ENCODE measurements around the gene UNC5B.
A peak's percentile ranks its signal among the peaks of the same experiment; 100 is the strongest.

Gene UNC5B

DNA sequence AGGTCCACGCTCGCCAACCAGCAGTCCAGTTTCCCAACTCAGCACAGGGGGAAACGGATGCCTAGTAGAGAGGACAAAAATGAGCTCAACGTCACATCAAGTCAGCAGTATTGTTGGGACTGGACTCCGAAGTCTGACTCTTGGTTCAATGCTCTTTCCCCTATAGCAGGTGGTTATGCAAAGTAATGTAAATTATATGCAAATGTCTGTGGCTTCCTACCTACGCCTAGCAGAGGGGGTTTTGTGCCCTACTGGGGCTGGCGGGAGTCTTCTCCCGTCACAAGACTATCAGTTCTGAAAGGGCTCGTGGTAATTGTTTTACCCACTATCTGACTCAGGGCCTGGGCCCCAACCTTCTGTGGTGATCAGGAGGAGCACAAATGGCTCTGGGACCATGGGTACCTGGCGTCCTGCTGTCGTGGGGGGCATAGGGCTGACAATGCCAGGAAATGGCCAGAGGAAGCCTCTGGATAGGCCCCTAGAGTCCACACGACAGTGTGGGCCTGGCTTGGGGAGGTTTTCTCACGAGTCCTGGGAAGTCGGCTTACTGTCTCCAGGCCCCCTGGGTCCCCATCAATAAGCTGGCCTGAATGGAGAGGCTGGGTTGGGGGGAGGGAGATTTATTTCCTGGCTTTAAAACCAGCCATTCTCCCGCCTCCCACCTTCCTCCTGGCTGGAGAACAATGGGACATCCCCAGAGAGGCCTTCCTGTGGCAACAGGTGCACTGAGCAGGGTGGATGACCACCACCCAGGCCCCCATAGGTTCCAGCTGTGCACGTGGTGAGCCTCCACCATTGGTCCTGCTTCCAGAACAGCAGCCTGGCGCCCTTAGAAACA is 41.8 kb downstream of the UNC5B start:
- no peak for DNase-seq (ENCODE audit: low read depth, low spot score)

DNA sequence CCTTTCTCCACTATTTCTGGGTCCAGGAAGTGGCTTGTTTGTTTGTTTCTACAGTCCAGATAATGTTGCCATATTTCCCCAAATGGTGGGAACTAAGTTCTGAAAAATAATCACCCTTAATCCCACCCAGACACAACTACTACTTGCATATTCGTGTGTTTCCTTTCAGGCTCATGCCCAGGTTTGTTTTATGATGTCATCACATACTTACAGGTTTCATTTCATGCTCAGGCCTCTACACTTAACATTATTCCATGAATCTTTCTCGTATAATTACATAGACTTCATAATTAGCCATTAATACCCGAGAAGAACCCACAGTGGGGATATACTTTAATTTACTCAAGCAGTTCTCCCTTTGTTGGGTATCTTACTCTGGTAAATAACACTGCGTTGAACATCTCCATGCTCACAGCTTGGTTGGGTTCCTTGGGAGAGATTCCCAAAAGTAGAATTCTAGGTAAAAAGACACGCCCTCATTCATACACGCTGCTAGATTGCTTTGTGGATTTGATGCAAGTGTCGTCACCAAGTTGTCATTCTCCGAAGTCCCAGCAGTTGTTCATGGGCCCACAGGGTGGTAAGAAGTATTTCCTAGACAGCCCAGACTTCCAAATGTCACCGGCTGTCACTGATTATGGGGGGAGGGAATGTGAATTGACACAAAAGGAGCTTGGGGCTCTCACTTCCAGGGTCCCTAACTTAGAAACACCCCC is 42.6 kb downstream of the UNC5B start:
- DNase-seq (ENCODE audit: low read depth, low spot score), result no peak

DNA sequence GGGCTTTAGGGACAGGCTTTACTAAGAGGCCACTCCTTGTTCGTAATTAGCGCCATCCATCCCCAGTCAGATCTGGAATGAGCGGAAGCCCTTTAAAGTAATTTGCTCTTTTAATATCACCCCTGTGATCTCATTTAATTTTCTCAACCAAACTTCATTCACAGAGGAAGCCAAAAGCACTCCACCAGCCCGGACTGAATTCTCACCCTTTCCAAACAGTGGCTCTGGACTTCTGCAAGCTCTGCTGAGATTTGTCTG is 43.1 kb downstream of the UNC5B start:
- no peak for DNase-seq (ENCODE audit: low read depth, low spot score)

DNA sequence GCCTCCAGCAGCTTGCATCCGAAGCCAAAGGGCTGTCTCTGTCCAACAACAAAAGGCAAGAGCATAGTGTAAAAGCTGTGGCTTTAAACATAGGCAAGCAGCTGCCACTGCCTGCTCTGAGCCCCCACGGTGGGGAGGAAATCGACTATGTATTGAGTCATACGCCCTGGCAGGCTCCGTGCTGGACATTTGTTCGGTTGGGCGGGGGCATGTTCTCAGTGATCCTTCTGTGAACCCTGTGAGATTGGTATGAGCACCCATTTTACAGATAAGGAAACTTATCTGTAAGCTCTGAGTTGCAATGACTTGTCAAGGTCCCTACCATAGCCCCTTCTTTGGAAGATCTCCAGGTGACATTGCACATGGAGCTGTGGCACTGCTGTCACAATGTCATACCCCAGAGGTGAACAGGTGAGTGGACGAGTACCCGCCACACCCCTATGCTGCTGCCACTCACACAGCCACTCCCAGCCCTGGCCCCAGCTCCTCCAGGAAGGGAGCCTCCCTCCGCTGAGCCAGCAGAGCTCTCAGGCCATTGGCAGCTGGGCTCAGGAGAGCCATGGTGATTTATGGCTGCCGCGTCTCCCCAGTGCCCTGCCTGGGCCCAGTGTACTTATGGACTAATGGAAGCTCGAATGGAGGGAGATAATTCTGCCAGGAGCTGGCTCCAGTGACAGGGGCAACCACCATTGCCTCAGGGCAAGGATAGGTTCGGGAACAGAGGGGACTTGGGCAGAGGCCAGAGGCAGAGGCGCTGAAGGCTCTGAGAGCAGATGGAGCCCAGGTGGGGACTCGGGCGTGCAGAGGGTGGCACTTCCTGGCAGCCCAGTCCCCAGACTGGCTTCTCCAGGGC is 43.7 kb downstream of the UNC5B start:
- no peak for DNase-seq (ENCODE audit: low read depth, low spot score)

DNA sequence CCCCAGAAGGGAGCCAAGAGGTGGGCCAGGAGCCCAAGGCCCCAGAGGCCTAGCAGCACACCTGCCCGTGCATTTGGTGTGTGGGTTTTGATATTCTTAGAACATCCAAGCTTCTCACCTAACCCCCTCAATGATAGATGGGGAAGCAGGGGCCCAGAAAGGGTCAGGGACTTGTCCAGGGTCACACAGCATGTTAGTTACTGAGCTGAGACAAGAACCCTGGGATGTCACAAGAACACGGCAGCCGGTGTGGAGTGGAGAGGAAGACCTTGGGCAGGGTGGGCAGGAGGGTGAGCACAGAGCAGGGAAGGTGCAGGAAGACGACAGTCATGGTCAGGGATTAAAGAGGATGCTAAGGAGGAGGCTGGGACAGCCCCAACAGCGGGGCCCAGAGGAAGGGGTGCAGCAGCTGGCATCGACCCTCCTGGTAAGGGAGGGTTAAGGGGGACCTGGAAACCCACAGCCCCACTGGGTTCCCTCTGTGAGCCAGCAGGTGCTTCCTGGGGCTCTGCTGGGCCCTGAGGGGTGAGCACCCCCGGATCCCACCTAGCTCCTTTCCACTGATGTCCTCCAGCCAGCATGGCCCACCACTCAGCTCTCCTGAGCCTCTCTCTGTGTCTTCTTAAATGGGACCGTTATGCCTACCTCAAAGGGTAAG is 44.4 kb downstream of the UNC5B start:
- no peak for DNase-seq (ENCODE audit: low read depth, low spot score)

DNA sequence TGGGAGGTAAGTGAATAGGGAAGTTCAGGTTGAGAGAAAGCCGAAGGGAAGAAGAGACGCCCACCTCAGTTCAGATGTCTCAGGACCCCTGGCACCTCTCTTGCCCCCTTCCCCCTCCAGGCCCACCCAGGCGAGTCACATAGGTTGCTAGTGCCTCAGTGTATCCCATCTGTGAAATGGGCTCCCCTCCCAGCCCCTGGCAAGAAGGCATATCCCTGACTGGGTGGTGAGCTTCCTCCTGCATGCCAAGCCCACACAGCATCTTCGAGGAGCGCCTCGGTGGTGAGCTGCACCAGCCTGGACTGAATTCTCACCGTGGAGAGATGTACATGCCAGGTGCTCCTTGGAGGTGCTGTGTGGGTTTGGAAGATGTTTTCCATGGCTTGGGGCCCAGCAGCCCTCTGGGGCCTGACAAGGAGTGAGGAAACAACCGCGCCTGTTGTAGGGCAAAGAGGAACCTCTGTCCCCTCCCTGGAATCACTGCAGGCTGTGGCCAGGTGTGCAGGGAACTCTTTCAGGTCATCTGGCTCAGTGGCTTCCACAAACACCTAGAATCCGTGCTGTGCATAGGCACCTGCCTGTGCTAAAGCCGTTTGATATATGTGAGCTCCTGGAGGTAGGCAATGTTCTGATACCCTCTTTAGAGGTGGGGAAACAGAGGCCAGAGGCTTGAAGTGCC is 45.1 kb downstream of the UNC5B start:
- no peak for DNase-seq (ENCODE audit: low read depth, low spot score)

DNA sequence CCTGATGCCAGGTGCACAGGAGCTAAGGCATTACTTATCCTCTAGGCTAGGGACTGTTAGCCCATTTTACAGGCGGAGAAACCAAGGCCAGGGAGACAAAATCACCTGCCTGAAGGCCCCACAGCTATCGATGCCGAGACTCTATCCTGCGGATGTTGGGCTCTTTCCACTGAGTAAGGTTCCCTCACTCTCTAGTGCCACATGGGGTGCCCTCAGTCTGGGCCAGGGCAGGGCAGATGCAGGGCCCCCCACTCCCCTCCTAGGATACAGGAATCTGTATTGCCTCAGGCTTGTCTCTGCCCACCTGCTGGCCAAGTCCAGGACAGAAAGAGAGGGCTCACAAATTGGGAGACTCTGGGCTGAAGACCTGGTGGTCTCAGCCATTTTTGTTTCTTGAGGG is 45.7 kb downstream of the UNC5B start:
- no peak for DNase-seq (ENCODE audit: low read depth, low spot score)

DNA sequence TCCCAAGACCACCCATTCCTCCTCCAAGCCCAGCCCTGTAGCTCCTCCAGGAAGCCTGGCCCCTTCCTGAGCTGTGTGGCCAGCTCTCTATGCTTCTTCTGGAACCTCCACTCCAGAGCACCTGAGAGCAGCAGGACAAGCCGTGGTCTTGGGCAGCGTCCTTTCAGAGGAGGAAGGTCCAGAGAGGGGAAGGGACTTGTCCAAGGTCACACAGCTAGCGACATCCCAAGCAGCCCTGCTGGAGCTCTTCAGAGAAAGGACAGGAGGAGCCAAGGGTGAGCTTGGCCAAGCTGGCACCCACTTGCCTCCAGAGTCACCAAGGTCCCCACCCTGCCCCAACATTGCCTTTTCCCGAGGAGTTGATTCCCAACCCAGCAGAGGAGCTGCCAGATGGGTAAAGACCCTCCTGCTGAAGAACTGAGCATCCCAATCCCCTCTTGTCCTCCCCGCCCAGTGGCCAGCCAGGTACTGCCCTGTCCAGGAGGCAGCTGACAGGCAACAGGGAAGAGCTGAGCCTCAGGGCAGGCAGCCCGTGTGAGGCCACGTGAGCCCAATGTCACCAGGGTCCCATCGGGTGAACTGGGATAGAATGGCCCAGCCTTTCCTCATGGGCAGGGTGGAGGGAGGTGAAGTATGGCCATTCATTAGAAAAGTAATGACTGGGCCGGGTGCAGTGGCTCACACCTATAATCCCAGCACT is 46.2 kb downstream of the UNC5B start:
- no peak for DNase-seq (ENCODE audit: low read depth, low spot score)

DNA sequence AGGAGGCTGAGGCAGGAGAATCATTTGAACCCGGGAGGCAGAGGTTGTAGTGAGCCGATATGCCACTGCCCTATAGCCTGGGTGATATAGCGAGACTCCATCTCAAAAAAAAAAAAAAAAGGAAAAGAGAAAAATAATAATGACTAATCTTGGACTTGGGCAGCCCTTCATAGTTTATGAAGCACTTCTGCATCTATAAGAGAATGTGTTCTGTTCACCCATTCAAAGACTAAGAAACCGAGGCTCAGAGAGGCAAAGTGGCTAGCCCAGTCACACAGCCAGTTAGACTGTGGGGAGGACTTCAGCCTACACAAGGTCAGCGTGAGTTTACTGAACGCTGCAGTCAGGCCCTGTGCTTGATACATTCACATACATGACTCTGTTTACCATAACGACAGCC is 46.9 kb downstream of the UNC5B start:
- no peak for DNase-seq (ENCODE audit: low read depth, low spot score)

DNA sequence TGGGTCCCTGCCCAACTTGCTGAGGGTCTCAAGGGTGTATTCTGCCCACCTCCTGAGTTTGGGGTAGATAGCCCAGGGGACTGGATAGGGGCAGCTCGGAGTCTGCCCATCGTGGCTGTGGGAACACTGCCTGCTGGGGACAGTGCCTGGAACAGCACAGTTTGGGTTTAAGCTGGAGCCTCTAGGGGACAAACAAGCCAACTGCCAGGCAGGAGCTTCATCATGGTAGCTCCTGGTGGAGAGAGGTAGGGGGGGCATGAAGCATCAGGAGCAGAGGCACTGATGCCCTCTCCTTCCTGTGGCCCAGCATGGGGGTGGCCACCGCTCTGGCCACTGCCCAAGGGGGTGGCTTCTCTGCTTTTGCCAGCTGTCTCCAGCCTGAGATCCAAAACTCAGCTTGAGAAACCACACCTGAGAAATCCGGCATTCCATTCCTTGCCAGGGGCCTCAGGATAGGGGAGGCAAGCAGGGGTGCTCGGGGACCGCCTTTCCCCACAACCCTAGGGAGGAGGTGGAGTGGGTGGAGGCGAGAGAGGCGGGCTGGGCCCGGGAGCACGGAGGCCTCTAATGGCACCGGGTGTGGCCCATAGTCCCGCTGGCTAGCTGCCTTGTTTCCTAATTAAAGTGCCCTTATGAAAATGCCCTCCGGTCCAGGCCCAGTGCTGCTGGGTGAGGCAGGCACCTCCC is 47.6 kb downstream of the UNC5B start:
- DNase-seq (ENCODE audit: low read depth, low spot score), result no peak

DNA sequence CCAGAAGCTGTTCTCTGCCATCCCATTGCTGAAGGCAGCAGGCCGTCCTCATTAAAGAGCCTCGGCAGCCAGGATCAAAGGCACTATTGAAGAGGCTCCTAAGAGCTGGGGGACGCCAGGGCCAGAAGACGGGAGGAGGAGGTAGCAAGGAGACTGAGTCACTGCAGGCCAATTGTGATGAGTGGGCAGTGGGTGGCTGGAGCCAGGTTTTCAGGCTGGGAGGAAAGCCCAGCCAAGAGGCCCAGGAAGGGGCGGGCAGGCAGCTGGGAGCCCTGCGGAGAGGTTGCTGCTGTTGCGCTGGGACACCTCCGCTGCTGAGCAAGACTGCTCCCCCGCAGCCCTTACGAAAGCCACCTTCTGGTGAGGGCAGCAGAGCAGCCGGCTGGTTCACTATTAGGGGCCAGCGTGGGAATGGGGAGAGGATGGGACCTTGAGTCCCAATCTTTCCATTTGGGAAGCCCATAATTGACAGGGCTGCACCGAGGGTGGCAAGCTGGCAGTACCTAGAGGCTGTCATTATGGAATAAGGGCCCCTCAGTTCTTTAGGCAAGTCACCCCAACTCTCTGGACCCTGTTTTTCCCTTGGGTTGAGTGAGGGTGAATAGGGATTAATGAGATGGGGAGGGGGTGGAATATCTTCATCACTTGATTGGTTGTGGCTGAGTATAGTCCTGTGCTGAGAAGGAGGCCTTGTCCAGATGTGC is 48.4 kb downstream of the UNC5B start:
- DNase-seq (ENCODE audit: low read depth, low spot score), result peak; percentile 73

DNA sequence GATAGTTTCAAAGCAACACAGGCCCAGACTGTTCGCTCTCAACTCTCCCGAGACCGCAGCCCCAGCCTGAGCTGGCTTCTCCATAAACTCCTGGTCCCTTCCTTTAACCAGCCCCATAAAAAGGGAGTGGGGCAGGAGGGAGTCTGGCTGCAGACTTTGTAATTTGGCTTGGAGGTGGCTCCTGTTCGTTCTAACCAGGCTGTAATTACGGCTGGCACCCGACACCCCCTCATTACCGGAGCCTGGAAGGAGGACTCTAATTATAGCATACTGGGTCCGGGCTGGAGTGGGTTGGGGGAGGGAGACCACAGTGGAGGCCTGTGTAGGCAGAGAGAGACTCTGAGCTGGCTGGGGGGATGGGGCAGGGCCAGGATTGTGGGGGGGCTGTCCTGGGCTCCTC is 49.7 kb downstream of the UNC5B start:
- DNase-seq (ENCODE audit: low read depth, low spot score), result no peak

DNA sequence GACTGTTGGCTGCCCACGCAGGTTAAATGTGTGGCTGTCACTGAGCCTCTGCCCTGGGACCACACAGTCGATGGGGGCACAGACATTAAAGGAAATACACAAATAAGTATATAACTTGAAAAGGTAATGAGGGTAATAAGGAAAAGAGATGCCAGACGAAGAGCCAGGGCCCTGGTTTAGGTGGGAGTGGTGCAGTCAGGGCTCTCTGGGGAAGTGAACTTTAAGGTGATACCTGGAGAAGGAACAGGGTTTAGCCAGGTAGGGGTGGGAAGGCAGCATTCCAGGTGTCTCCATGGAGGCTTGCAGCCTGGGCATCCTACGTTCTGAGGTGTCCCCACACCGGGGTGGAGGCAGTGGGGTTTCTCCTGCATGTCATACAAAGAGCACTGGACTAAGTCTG is 50.4 kb downstream of the UNC5B start:
- no peak for DNase-seq (ENCODE audit: low read depth, low spot score)

DNA sequence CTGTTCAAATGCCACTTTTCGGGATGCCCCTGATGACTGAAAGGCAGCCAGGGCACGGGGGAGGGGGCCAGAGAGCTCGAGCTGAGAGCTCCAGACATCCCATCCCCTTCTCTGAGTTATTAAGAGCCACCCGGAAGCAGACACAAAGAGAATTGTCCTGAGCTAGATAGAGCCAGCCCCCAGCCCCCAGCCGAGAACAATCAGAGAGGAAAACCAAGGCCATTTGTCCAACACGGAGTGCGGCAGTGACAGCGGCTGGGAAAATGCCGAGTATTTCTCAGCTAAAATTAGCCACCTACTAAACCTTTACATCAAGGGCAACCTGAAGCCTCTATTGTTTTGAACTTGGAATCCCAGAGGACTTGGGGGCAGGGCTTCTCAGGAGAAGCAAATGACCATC is 51.0 kb downstream of the UNC5B start:
- DNase-seq (ENCODE audit: low read depth, low spot score), result no peak

DNA sequence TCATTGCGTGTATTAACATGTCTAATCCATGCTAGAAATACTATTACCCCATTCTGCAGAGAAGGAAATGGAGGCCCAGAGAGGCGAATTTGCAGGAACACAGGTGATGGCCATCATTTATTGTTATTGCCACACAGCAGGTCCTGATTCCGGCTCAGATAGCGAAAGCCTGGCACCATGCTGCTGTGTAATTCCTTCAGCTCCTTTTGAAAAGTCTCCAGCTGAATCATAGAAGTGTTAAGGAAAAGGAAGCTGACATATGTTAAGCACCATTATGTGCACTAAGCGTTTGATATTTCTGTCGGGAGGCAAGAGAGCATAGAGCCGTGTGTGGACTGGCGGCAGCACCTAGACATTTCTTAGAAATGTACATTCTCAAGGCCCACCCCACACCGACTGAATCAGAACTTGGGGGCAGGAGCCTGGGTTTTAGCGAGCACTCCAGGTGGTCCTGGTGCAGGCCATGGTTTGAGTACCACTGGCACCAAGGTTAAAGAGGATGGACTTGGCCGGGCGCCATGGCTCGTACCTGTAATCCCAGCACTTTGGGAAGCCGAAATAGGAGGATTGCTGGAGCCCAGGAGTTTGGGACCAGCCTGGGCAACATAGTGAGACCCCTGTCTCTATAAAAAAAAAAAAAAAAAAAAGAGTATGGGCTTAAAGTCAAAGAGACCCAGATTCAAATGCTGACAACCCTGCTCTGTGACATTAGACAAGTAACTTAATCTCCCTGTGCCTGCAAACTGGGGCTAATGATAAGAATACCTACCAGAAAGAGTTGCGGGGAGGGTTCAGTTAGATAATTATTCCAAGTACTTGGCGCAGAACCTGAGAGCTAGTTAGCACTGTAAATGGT is 52.2 kb downstream of the UNC5B start:
- no peak for DNase-seq (ENCODE audit: low read depth, low spot score)

DNA sequence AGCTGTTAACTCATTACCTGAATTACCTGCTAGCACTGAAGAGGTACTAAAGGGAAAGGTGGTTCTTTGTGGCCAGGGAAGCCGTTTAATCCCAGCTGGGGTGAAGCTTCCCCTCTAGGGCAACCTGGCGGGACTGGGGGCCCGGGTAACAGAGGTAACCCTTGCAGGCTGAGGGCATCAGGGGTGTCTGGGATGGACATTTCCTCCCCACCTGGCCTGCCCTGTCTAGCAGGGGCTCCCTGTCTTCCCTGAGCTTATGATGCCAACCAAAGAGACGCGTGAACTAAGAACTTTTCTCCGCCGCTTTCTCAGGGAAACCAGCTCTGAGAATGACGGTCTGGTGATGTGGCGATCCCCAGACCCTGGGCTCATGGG is 52.8 kb downstream of the UNC5B start:
- DNase-seq (ENCODE audit: low read depth, low spot score), result no peak

DNA sequence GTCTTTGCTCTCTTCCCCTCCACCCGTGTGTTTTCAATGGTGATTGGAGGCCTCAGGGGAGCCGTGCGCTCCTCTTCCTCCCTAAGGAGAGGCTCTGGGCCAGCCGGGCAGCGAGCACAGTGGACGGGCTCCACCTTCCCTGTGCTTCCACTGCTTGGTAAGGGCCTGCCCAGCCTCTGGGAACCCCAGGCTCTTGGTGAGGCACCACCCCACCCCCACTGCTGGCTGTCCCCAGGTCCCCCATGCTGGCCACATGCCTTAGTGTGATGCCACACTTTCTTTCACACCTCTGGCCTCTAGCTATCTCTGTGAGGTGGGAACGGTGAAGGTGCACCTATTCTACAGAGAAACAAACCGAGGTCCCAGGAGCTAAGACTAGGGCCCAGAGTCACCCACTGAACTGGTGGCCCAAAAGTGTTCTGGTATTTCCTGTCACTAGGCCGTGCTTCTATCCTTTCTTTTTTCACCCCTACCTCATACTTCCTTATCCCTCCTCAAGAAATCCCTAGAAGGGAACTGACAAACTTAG is 53.3 kb downstream of the UNC5B start:
- DNase-seq (ENCODE audit: low read depth, low spot score), result no peak

DNA sequence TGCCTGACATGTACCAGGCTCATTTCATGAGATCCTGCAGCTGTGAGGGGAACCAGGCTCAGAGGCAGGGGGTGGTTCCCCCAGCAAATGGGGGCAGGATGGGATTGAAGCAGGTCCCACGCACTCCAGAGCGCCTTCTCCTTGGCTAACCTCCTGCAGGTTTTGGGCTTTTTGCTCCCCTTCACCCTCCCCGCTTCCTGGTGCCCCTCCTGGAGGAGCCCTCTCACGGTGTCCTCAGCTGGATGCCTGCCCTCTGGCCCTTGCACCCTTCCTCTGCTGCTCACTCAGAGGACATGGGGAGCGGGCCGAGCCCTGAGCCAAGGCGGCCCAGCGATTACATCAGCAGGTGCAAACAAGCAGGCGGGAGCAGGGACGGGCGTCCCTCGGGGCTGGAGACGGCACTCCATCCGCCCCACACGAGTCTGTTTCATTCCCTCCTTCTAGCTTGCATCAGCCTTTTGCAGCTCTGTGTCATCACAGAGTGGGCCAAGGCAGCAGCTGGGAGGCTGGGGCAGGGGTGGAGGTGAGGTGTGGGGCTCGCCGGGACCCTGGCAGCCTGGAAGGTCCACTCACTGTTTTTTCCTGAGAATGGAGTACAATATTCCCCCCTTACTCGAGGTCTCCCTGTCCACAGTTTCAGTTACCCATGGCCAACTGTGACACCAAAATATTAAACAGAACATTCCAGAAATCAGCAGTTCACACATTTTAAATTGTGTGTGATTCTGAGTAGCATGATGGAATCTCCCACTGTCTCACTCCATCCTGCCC is 54.0 kb downstream of the UNC5B start:
- DNase-seq (ENCODE audit: low read depth, low spot score), result no peak

Data from brain pericyte (primary cell).